ELR (cell line): ENCODE results near the gene ZNF710.

ENCODE experiments used
- DNase-seq: peaks from one replicate; pipeline ENCODE4 v3.0.0-alpha.2; 2015; ENCODE audit warnings: low read depth

ZNF710 gene

GRCh38 chr15:89993349-89993748 lies 7.8 kb upstream of the ZNF710 start:
- no peak for DNase-seq

- no peak for DNase-seq
Observed at GRCh38 chr15:89997079-89997478, 4.0 kb upstream of the ZNF710 start.

GRCh38 chr15:89998141-89998661 lies 2.9 kb upstream of the ZNF710 start:
- peak; percentile 93 for DNase-seq

GRCh38 chr15:89998923-89999675 lies 2.0 kb upstream of the ZNF710 start:
- no peak for DNase-seq

GRCh38 chr15:89999676-90000185 lies 1.4 kb upstream of the ZNF710 start:
- peak; percentile 78 for DNase-seq

- DNase-seq, result peak; percentile 49
Observed at GRCh38 chr15:90000186-90001001, 730 bp upstream of the ZNF710 start.

GRCh38 chr15:90001683-90002427 lies 731 bp downstream of the ZNF710 start:
- peak; percentile 64 for DNase-seq

- DNase-seq, result peak; percentile 65
Observed at GRCh38 chr15:90002428-90002844, 1.3 kb downstream of the ZNF710 start.

- DNase-seq, result peak; percentile 26
Observed at GRCh38 chr15:90003736-90004135, 2.6 kb downstream of the ZNF710 start.

GRCh38 chr15:90004252-90004651 lies 3.1 kb downstream of the ZNF710 start:
- peak; percentile 42 for DNase-seq

- DNase-seq, result peak; percentile 97
Observed at GRCh38 chr15:90004671-90005070, 3.5 kb downstream of the ZNF710 start.

GRCh38 chr15:90006217-90007075 lies 5.3 kb downstream of the ZNF710 start:
- no peak for DNase-seq

GRCh38 chr15:90007076-90007460 lies 5.9 kb downstream of the ZNF710 start:
- DNase-seq, result no peak

- no peak for DNase-seq
Observed at GRCh38 chr15:90008607-90009006, 7.5 kb downstream of the ZNF710 start.

GRCh38 chr15:90009301-90010022 lies 8.3 kb downstream of the ZNF710 start:
- DNase-seq, result no peak

GRCh38 chr15:90011705-90012104 lies 10.6 kb downstream of the ZNF710 start:
- DNase-seq, result no peak

- no peak for DNase-seq
Observed at GRCh38 chr15:90013503-90013937, 12.4 kb downstream of the ZNF710 start.

GRCh38 chr15:90015294-90015693 lies 14.2 kb downstream of the ZNF710 start:
- DNase-seq, result no peak

GRCh38 chr15:90015749-90016148 lies 14.6 kb downstream of the ZNF710 start:
- DNase-seq, result no peak

GRCh38 chr15:90016721-90017120 lies 15.6 kb downstream of the ZNF710 start:
- DNase-seq, result no peak
